Measurements from ENCODE around the gene BCL2L13. TPM values are rescaled to one million over a fixed set of nuclear protein-coding genes. Genes with fewer than 3 reads are reported as not detected.

BCL2L13 gene
- total RNA-seq, 1 experiment from 2014 or later, result 44.0 TPM

DNA sequence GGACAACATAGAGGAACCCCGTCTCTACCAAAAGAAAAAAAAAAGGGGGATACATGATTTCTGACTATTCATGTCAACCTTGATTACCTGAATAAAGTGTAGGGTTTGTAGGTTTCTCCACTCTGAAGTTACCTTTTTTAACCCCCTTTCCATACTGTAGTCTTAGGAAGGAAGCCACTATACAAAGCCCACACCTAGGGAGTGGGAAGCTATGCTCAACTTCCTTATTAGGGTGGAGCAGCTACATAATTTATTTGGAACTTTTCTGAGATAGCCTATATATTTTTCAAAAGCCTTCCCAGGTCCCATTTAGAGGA, 9.4 kb upstream of the BCL2L13 start:
- ATAC-seq (no peak), DNase-seq (ENCODE audit: low read depth, low spot score) (no peak)
- intact Hi-C loops (cut with micrococcal nuclease; ENCODE audit: unreplicated experiment) (no loop called here), in situ Hi-C loops (cut with HindIII; ENCODE audit: low pct_unique_long_range_greater_than_20kb, low sequenced_read_pairs) (no loop called here)
- TF ChIP-seq REST (IDR thresholded peaks at IDR 0.05; ENCODE audit: insufficient read depth in 1 of 2, low read depth in 2 of 2, low read length in 1 of 2), result no peak
- no peak for TF ChIP-seq TCF7L2 (IDR thresholded peaks at IDR 0.05; ENCODE audit: low read depth, low read length)
- no TSS peak for BruUV-seq (replicated peaks)
- CTCF ChIA-PET, result no interaction called here
- POLR2A ChIA-PET, result interaction anchor here (0.6 to 1.5 kb wide), 2 partner anchors 10 to 465 kb away, joined by 3 read pairs; partner anchors contain the start of gene BCL2L13
- peak overlapping the region; percentile 97 to 98 for H3K4me3 ChIP-seq (ENCODE audit: low read depth in 2 of 2, low read length in 2 of 2)
- H3K27me3 ChIP-seq (ENCODE audit: control insufficient read depth, insufficient read depth, low read length), result no peaks in the 10 kb centered on the region
- peaks cover 2% of the 10 kb centered on the region; the same call in 1 of the 2 replicates for H3K36me3 ChIP-seq (ENCODE audit: control insufficient read depth, insufficient read depth, low read length)
- H3K9me3 ChIP-seq (ENCODE audit: control insufficient read depth, insufficient read depth, low read depth, low read length), result no peaks in the 10 kb centered on the region
- peak overlapping the region; percentile 97 for H3K27ac ChIP-seq (ENCODE audit: low read length)
- peaks cover 23% of the 10 kb centered on the region for H3K4me1 ChIP-seq (ENCODE audit: control insufficient read depth, insufficient read depth, low read length)

DNA sequence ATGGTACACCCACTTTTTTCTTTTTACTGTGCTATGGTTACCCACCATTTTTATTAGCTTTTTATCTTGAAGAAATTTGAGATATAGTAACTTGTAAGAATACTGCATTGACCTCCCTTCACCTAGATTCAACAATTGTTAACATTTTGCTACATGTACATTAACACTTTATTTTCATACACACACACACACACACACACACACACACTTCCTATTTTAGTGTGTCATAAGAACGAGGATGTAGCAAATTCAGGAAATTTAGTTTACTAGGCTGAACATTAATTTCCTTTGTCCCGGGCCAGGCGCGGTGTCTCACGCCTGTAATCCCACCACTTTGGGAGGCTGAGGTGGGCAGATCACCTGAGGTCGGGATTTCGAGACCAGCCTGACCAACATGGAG, 8.9 kb upstream of the BCL2L13 start:
- H3K27me3 ChIP-seq (ENCODE audit: control insufficient read depth, insufficient read depth, low read length), result no peaks in the 10 kb centered on the region
- POLR2A ChIA-PET, result interaction anchor here (0.6 to 1.5 kb wide), 2 partner anchors 10 to 466 kb away, joined by 3 read pairs; partner anchors contain the start of gene BCL2L13
- TF ChIP-seq CTCF (IDR thresholded peaks at IDR 0.05) (no peak), REST (IDR thresholded peaks at IDR 0.05; ENCODE audit: insufficient read depth in 1 of 2, low read depth in 2 of 2, low read length in 1 of 2) (no peak), POLR2AphosphoS5 (IDR thresholded peaks at IDR 0.05; ENCODE audit: low read depth, low read length) (no peak), TCF7L2 (IDR thresholded peaks at IDR 0.05; ENCODE audit: low read depth, low read length) (no peak), SIN3A (IDR thresholded peaks at IDR 0.05; ENCODE audit: borderline replicate concordance, insufficient read depth, low read depth, low read length) (no peak)
- peaks cover 23% of the 10 kb centered on the region for H3K4me1 ChIP-seq (ENCODE audit: control insufficient read depth, insufficient read depth, low read length)
- in situ Hi-C loops (cut with HindIII; ENCODE audit: low pct_unique_long_range_greater_than_20kb, low sequenced_read_pairs), result no loop called here
- CTCF ChIA-PET, result no interaction called here
- H3K4me3 ChIP-seq (ENCODE audit: low read depth in 2 of 2, low read length in 2 of 2), result peak overlapping the region; percentile 97 to 98; a peak in 3 of 4 replicates
- peak overlapping the region; percentile 97 for H3K27ac ChIP-seq (ENCODE audit: low read length)
- peaks cover 2% of the 10 kb centered on the region; the same call in 1 of the 2 replicates for H3K36me3 ChIP-seq (ENCODE audit: control insufficient read depth, insufficient read depth, low read length)
- no peaks in the 10 kb centered on the region for H3K9me3 ChIP-seq (ENCODE audit: control insufficient read depth, insufficient read depth, low read depth, low read length)
- no peak for DNase-seq (ENCODE audit: low read depth, low spot score)
- BruUV-seq (replicated peaks), result no TSS peak
- no peak for ATAC-seq
- intact Hi-C loops (cut with micrococcal nuclease; ENCODE audit: unreplicated experiment), result no loop called here
